Right atrium auricular region (tissue), 2 donors: ENCODE results near the gene PNPLA2. TPM values are rescaled to one million over a fixed set of nuclear protein-coding genes. Genes with fewer than 3 reads are reported as not detected.

Source experiments
- DNase-seq: peaks from one replicate; pipeline ENCODE4 v3.0.0-alpha.2; 2019; ENCODE audit warnings: low spot score
- H3K27ac ChIP-seq, 2 donors: fragments of 200-600 bp; sonication (generic); 1 replicate in 1 of 2; 2 replicates in 1 of 2; pipeline ENCODE4 v1.5.1; 2016 to 2019
- H3K27me3 ChIP-seq, 2 donors: fragments of 200-600 bp; sonication (generic); one replicate each; pipeline versions ENCODE4 v1.5.1 to v1.6.0; 2017 to 2019
- H3K36me3 ChIP-seq: fragments of 200-600 bp; sonication (generic); one replicate; pipeline ENCODE4 v1.5.1; 2016
- H3K4me1 ChIP-seq, 2 donors: fragments of 200-600 bp; sonication (generic); one replicate each; pipeline versions ENCODE4 v1.5.1 to v1.6.0; 2017 to 2019
- H3K4me3 ChIP-seq, 2 donors: fragments of 200-600 bp; sonication (generic); 1 replicate in 1 of 2; 2 replicates in 1 of 2; pipeline ENCODE4 v1.5.1; 2017 to 2019; ENCODE audit warnings: mild to moderate bottlenecking in 1 of 2, moderate library complexity in 1 of 2
- H3K9me3 ChIP-seq, 2 donors: fragments of 200-600 bp; sonication (generic); one replicate each; pipeline ENCODE4 v1.5.1; 2019
- total RNA-seq, 2 donors: library from RNA; depleted of rRNA; stranded (reverse); fragments of >200 nt; gene quantifications; one replicate each; pipeline ENCODE4 v1.1.0, GENCODE V29; 2016
- TF ChIP-seq, protein P1 (sequence below), 2 donors: fragments of 200-600 bp; sonication (generic); IDR thresholded peaks; one replicate each; pipeline ENCODE4 v1.5.1; 2019; ENCODE audit warnings: antibody characterized with exemption in 2 of 2

The PNPLA2 gene
- total RNA-seq, 2 donors from 2014 or later, result 94.4 to 123 TPM

DNA sequence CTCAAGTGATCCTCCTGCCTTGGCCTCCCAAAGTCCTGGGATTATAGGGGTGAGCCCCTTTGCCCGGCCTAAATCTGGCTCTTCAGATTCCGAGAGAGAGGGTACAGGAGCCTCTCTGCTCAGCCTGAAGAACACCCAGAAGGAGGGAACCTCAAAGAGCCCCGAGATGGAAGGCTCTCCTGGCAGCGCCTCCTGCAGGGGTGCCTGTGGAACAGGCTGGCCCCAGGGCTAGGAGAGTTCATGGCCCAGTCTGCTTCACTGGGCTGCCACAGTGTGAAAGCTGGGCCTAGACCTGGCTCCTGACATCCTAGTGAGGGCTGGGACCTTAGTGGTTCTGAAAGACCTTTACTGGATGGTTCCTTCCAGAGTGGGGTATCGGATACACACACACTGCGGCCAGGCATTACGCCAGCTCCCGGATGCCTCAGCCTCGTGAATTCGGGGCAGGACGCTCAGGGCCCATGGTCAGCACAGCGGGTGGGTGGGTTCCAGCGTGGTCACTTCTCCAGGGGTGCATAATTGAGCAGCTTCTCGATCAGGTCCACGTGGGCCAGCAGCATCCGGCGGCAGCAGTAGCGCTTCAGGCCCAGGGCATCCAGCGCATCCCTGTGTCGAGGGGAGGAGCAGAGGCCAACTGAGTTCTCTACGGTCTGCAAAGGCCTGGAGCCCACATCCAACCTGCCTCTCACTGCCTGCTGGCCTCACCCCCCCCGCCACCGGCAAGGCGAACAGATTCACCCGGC, 21.3 kb downstream of the PNPLA2 start:
- TF ChIP-seq, protein P1, sequence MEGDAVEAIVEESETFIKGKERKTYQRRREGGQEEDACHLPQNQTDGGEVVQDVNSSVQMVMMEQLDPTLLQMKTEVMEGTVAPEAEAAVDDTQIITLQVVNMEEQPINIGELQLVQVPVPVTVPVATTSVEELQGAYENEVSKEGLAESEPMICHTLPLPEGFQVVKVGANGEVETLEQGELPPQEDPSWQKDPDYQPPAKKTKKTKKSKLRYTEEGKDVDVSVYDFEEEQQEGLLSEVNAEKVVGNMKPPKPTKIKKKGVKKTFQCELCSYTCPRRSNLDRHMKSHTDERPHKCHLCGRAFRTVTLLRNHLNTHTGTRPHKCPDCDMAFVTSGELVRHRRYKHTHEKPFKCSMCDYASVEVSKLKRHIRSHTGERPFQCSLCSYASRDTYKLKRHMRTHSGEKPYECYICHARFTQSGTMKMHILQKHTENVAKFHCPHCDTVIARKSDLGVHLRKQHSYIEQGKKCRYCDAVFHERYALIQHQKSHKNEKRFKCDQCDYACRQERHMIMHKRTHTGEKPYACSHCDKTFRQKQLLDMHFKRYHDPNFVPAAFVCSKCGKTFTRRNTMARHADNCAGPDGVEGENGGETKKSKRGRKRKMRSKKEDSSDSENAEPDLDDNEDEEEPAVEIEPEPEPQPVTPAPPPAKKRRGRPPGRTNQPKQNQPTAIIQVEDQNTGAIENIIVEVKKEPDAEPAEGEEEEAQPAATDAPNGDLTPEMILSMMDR (IDR thresholded peaks at IDR 0.05), result no peak
- H3K27ac ChIP-seq, result no peak overlapping the region
- no peak overlapping the region for H3K4me3 ChIP-seq

DNA sequence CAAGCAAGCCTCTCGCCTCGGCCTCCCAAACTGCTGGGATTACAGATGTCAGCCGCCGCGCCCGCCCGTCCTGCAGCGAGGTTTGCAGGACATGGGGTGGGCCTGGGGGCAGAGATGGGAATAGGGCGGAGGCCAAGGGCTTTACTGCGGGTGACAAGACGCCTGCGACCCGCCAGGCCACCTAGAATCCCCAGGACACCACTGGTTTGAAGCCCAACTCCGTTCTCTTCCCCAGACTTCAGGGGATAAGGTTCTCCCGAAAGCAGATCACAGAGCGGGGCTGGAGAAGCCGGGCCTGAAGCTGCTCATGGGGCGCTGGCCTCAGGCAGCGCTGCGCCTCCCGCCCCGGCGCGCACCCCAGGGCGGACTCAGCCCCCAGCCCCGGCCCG, 23.3 kb downstream of the PNPLA2 start:
- no peaks in the 10 kb centered on the region for H3K27me3 ChIP-seq
- DNase-seq, result no peak
- H3K4me3 ChIP-seq, result peak overlapping the region; percentile 86 to 97
- no peaks in the 10 kb centered on the region for H3K9me3 ChIP-seq
- TF ChIP-seq, protein P1 (IDR thresholded peaks at IDR 0.05), result no peak
- H3K27ac ChIP-seq, result peak overlapping the region; percentile 95
- H3K36me3 ChIP-seq, result peaks cover 39% of the 10 kb centered on the region
- peaks cover 0 to 82% of the 10 kb centered on the region in 2 donors for H3K4me1 ChIP-seq

More for the DNA sequence above, 21.3 kb downstream of the PNPLA2 start:
- Histone ChIP-seq H3K27me3 (no peaks in the 10 kb centered on the region), H3K9me3 (no peaks in the 10 kb centered on the region), H3K4me1 (peaks cover 0 to 81% of the 10 kb centered on the region in 2 donors), H3K36me3 (peaks cover 51% of the 10 kb centered on the region)
- no peak for DNase-seq

DNA sequence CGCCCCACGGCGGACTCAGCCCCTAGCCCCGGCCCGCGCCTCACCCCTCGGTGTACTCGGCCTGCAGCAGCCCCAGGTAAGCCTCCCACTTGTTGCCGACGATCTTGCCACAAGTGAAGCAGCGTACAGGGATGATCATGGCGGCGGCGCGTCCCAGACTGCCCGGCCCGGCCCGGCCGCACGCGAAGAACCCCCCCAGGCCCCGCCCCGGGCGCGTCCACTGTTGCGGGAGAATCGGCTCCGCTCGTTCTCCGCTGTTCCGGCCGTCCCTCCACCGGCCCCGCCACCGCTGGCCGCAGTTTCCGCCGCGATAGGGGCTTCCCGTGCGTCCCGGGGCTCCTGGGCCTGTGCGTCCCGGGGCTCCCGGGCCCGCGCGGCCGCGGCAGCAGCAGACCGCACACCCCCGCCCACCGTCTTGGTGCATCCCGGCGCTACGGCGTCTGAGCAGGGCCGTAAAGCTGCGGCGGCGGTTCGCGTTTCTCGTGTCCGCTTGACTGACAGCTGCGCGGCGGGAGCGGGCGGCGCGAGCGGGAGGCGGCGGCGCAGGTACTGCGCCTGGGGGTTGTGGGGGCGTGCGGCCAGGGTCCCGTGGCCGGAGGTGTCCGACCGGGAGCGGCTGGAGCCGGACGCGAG, 23.8 kb downstream of the PNPLA2 start, which contains the start of the genes POLR2L and TSPAN4:
Gene POLR2L, minus strand, starts transcription at position 160 of the 633 bp plus-strand sequence. Its CDS starts 21 bp downstream, at position 139.
Gene TSPAN4, plus strand, starts transcription at position 483 of the 633 bp plus-strand sequence. CDS start 7,453 bp downstream, outside the sequence.
- TF ChIP-seq, protein P1 (IDR thresholded peaks at IDR 0.05), result peak in 1 of 2 donors; percentile 35
- peaks cover 0 to 81% of the 10 kb centered on the region in 2 donors for H3K4me1 ChIP-seq
- no peaks in the 10 kb centered on the region for H3K27me3 ChIP-seq
- H3K4me3 ChIP-seq, result peak within 1 kb of the TSS; percentile 86 to 97
- peak within 1 kb of the TSS; percentile 95 for H3K27ac ChIP-seq
- DNase-seq, result peak; percentile 91
- peaks cover 34% of the 10 kb centered on the region for H3K36me3 ChIP-seq
- no peaks in the 10 kb centered on the region for H3K9me3 ChIP-seq

DNA sequence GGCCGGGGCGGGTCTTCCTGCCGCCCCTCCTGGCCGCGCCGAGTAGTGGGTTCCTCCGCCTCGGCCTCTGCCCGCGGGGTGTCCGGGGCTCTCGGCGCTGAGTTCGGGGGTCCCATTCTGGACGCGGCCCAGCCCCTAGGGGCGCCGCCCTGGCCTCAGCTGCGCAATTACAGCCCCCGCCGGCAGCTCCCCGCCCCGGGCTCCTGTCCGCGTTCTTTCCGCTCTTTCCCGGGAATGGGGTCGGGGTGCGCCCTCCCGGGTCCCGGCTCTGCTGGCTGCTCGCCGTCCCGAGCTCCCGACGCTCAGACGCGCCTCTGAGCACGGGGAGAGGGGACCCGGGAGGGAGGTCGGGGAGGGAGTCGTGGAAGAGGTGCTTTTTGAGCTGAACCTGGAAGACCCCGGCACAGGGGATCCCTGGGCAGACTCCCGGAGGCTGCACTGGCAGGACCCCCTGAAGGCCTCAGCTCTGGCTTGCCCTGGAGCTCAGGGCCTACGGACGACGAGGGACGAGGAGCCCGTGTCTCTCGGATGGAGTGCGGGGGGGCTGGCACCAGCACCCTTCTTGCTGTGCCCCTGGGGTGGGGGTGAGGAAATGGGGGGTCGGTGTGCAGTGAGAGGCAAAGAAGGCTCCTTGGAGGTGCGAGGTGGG, 24.5 kb downstream of the PNPLA2 start:
- peak overlapping the region; percentile 86 to 97 for H3K4me3 ChIP-seq
- no peaks in the 10 kb centered on the region for H3K27me3 ChIP-seq
- H3K27ac ChIP-seq, result peak overlapping the region; percentile 95
- H3K9me3 ChIP-seq, result no peaks in the 10 kb centered on the region
- H3K4me1 ChIP-seq, result peaks cover 0 to 85% of the 10 kb centered on the region in 2 donors
- H3K36me3 ChIP-seq, result peaks cover 27% of the 10 kb centered on the region
- no peak for DNase-seq
- TF ChIP-seq, protein P1 (IDR thresholded peaks at IDR 0.05), result peak in 1 of 2 donors; percentile 36

DNA sequence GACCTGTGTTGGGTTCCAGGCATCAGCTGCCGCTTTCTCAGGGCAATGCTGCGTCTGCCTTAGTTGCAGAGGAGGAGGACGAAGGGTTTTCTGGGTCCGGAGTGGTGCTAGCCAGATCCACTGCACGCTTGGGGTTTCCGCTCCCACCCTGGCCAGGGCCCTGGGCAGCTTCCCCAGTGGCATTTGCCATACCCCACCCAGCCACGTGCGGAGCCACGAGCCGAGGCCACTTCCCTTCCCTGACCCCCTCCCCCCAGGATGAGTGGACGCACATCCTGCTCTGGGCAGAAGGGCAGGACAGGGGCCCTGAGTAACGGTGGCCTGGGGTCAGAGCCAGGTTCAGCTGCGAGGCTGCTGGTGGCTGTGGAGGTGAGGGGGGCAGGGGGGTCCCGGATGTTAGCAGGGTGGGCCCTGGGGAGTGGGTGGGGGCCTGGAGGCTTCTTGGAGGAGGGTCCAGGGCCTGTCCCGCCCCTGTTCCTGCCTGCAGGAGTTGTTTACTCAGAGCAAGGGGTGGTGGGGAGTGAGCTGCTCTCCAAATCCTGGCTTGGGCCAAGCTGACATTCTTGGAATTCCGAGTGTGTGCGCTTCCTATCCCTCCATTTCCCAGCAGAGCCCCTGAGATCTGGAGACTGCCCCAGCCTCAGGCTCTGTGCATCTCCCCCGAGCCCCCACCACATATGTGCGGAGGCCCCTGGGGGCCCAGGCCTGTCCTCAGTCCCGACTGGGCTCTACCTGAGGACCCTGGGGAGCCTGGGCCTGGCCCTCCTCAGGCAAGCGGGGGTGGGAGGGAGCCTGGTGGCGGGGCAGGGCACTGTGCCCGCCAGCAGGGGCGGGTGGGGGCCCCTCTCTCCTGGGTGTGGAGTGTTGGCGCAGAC, 25.3 kb downstream of the PNPLA2 start:
- no peaks in the 10 kb centered on the region for H3K9me3 ChIP-seq
- peaks cover 18% of the 10 kb centered on the region for H3K36me3 ChIP-seq
- H3K4me1 ChIP-seq, result peaks cover 0 to 85% of the 10 kb centered on the region in 2 donors
- DNase-seq, result peak; percentile 97
- H3K4me3 ChIP-seq, result peak overlapping the region; percentile 86 to 97
- peak overlapping the region; percentile 95 for H3K27ac ChIP-seq
- TF ChIP-seq, protein P1 (IDR thresholded peaks at IDR 0.05), result no peak
- no peaks in the 10 kb centered on the region for H3K27me3 ChIP-seq
